HG02981 (cell line): ENCODE data around the gene UBASH3B.
"Not testable (repeated sequence)": the region's sequence is repeated elsewhere in the genome, so short reads cannot be mapped to it uniquely, and the experiment has no call there.

Source experiments
- ATAC-seq: cut with Tn5 transposase; IDR thresholded peaks from one replicate; pipeline ENCODE4 v1.9.1; 2021; ENCODE audit warnings: mild to moderate bottlenecking, moderate library complexity; ENCODE audit not compliant: unreplicated experiment

Gene UBASH3B

DNA sequence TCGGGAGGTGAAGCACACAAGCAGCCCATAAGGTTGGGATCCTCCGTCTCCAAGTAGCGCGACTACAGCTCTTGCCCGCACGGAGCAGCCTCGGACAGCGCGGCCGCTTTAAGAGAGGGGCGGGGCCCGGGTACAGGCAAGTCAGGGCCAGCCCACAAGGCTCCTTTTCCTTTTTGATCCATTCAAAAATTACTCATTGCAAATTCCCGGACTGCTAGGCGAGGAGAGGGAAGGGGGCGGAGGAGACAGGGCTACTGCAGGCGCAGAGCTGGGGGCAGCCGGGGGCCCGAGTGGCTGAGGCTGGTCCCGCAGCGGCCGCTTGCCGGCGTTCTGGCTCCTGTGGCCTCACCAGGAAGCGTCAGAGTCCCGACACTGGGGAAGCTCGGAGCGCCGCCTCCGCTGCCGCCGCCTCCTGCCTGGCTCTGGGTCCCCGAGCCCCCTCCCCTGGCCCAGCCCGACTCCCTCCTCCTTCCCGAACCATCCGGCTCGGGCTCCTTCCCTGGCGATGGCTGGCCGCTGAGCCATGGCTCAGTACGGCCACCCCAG is at the start of gene UBASH3B:
TSS of gene UBASH3B (plus strand) at position 196 of the 546 bp plus-strand sequence. CDS start at position 524, 328 bp downstream.
- peak; percentile 77 for ATAC-seq

DNA sequence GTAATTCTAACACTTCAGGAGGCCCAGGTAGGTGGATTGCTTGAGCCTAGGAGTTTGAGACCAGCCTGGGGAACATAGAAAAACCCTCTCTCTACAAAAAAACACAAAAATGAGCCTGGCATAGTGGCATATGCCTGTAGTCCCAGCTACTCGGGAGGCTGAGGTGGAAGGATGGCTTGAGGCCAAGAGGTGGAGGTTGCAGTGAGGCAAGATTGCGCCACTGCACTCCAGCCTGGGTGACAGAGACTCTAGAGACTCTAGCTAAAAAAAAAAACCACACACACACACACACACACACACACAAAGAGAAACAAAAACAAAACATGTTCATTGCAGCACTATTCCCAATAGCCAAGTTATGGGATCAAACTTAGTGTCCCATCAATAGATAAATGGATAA is 48.4 kb upstream of the UBASH3B start:
- not testable (repeated sequence) for ATAC-seq

DNA sequence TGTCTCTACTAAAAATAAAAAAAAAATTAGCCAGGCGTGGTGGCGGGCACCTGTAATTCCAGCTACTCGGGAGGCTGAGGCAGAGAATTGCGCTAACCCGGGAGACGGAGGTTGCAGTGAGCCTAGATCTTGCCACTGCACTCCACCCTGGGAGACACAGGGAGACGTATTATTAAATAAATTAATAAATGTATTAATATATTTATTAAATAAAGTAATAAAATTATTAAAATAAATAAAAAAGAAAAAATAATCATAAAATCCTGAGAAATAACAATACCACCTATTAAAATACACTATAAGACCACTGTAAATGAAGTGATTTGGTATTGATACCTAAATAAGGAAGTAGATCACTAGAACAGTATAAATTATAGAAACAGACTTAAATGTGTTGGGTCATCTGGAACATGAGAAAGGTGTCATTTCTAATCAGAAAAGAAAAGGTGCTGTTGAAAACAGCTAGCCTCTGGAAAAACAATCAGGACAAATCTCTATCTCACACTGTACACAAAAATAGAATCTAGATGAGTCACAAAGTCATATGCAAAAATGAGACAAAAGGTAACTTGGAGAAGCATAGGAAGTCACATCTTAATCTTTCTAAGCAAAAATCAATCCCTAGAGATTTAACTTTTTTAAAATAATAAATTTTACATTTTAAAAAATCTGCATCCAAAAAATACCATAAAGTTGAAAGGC is 43.2 kb upstream of the UBASH3B start:
- ATAC-seq = no peak

DNA sequence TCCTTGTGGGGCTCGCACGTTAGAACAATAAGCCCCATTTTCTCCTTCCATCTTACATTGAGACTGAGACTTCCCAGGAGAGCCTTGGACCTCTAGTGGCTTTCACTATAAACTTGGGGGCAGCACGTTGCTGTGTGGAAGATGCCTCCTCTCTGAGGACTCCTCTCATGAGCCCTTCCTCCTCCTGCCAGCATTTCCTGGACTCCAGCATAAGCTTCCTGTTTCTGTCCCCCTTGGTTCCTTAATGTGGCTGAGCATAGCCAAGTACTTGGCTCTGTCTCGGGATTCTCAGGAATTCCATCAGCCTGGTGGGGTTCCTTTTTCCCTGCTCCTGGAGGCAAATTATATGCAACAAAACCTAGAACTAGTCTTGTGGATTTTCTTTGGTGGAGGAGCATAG is 38.8 kb upstream of the UBASH3B start:
- ATAC-seq = no peak

- ATAC-seq = no peak
Measured at GRCh38 chr11:122617297-122617696, 38.2 kb upstream of the UBASH3B start.

- no peak for ATAC-seq
Measured at GRCh38 chr11:122617926-122618325, 37.6 kb upstream of the UBASH3B start.

DNA sequence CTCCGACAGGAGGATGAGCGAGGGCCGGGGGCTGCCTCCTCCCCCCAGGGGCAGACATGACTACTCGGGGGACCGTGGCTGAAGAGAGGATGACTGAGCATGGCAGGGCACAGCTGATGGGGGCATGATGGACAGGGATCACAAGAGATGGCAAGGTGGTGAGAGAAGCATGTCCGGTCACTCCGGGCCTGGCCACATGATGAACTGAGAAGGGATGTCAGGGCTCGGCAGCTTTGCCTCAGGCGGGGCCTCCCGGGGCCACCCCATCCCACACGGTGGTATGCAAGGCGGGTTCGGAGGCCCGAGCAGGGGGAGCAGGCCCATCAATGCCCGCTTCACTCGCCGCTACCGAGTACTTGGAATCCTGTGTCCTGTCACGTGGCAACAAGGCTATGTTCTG is 36.6 kb upstream of the UBASH3B start:
- no peak for ATAC-seq

DNA sequence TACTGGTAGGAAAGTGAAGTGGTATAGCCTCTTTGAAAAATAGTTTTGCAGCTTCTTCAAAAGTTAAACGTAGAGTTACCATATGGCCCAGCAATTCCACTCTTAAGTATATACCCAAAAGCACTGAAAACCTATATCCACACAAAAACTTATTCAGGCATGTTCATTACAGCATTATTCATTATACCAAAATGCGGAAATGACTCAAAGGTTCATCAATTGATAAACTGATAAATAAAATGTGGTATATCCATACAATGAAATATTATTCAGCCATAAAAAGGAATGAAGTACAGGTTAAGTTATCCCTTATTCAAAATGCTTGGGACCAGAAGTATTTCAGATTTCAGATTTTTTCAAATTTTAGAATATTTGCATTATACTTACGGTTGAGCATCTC is 35.8 kb upstream of the UBASH3B start:
- no peak for ATAC-seq

GRCh38 chr11:122625501-122625900 is 30.0 kb upstream of the UBASH3B start:
- not testable (repeated sequence) for ATAC-seq

DNA sequence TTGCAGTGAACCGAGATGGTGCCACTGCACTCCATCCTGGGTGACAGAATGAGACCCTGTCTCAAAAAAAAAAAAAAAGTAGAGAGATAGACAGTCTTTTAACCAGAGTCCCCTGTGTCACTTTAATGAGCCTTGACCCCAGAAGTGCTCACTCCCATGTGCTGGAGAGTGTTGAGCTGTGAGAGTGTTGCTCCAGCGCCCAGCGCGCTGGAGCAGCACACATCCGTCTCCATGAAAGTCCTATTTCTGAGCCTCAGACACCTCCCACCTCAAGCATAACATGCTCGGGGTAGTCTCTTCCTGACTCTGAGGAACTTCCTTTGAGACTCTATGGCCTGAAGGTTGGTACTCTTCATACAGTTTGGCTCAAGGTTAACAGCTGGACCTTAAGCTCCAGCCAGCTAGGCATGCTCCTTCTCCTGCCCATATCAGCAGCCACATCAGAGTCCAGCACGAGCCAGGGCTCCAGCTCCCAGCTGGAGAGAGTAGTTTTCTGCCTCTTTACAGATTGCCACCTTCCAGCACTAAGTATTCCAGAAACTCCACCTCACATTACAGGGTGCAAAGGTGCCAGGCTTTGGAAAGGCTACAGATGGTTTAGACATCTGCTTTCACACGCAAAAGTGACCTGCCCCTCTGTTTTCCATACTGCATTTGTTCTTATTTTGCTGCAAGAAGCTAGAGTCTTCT is 29.4 kb upstream of the UBASH3B start:
- ATAC-seq = no peak

DNA sequence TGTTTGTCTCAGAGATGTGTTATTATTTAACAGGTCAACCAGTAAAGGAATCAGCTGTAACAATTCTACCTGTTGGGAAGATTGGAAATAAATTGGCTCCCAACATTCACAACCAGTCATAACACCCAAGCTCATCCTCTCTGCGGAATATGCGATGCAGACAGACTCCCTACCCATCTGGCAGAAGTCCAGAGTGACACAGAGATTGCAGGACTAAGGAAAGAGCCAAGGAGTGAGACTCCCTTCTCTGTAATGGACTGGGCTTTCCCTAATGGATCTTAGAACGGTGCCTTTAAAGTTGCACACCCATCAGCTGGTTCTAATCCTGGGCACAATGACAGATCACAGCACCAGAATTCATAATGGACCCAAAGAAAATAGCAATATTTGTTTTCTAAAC is 27.8 kb upstream of the UBASH3B start:
- ATAC-seq = no peak

DNA sequence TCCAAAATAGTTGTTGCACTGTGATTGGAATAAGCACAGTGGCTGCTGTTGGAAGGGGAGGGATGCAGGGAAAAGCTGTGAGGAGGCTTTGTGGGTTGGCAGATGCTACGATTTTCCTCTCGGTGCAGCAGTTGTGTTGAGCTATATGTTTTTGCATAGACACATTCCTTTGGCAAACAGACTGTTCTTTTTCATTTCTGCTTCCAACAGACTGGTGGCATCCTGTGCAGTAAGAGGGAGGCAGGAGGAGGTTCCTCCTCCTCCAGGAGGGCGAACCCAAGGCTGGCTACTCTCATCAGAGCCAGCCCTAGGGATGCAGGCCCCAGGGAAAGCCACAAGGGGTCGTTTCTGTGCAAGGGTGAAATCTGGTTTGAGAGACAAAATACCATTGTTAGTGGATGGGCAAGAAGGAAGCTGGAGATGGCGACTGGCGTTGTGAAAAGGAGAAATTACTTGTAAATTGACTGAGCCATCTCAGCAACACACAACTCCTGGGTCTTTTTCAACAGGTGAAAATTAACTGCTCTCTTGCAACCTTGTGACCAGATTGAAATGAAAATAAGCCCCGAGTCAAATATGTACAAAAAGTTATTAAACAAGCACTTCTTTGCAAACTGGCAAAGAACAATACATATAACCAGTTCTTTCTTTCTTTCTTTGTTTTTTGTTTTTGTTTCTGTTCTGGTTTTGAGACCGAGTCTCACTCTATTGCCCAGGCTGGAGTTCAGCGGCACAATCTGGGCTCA is 26.5 kb upstream of the UBASH3B start:
- peak; percentile 81 for ATAC-seq

DNA sequence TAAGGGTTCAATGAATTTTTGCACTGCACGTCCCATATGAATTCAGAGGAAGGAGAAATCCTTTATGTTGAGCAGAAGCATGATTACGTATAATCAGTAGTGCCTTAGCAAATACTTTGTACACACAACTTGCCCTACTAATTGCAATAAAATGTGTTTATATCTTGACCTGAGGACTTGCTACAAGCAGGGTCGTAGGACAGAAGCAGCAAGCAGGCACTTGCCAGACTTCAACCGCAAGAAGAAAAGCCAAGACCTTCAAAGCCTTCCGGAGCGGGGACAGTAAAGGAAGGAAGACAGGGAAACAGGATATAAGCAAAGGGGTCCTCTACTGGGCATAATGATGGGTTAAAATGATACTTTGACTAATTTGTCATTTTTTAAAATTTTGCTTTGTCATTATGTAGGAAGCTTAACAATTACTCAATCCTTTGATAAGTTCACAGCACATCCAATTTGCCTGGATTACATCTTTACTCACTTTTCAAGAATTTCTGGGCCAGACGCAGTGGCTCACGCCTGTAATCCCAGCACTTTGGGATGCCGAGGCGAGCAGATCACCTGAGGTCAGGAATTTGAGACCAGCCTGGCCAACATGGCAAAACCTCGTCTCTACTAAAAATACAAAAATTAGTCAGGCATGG is 23.2 kb upstream of the UBASH3B start:
- no peak for ATAC-seq

DNA sequence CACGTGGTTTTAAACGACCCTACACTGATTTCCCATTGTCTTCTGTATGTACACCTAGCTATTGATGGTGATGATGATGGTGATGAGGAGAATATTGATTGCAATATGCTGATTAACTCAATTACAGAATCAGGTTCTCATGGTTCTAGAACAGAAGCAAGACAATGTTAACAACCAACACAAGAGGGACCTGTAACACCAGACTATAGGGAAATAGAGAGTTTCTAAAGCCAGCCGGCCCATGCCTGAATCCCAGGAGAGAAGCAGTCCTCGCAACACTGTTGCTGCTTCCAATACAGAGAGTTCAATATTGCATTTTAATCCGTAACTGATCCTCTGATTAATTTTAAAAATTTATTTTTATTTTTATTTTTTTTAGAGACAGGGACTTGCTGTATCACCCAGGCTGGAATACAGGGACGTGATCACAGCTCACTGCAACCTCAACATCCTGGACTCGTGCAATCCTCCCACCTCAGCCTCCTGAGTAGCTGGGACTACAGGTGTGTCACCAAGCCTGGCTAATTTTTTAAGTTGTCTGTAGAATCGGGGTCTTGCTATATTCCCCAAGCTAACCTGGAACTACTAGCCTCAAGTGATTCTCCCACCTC is 22.2 kb upstream of the UBASH3B start:
- no peak for ATAC-seq

DNA sequence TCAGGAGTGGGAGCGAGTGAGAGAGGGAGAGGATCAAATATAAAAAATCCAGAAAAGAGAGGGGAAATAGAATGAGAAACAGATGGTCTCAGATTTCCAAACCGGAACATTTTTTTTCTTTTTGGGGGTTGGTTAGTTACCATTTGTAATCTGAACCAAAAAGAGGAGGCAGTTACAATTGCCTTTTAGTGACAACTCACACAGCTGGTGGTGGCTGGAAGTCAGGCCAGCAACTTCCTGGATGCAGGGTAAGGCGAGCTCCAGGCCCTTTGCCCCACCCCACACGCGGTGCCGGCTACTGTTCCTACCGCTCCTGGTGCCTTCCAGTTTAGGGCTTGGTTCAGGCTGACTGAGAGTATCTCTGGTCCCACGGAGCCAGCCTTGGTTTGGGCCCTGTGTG is 21.0 kb upstream of the UBASH3B start:
- no peak for ATAC-seq

- no peak for ATAC-seq
Measured at GRCh38 chr11:122637541-122637940, 18.0 kb upstream of the UBASH3B start.

GRCh38 chr11:122642472-122642922 is 13.0 kb upstream of the UBASH3B start:
- ATAC-seq = no peak

GRCh38 chr11:122642971-122643370 is 12.6 kb upstream of the UBASH3B start:
- no peak for ATAC-seq

- no peak for ATAC-seq
Measured at GRCh38 chr11:122645847-122646246, 9.7 kb upstream of the UBASH3B start.

- ATAC-seq = no peak
Measured at GRCh38 chr11:122646549-122647340, 8.8 kb upstream of the UBASH3B start.
